Panc1 (cell line): Measurements from ENCODE around the gene FIGLA. TPM values are rescaled to one million over a fixed set of nuclear protein-coding genes. Genes with fewer than 3 reads are reported as not detected.

Source experiments
- ATAC-seq: fragments of 200-7000 bp; cut with Tn5 transposase; 2 replicates; pipeline ENCODE4 v1.9.1; 2020; ENCODE audit warnings: mild to moderate bottlenecking, moderate library complexity
- BruUV-seq: library from RNA; stranded (reverse); fragments of 400-500 nt; replicated peaks from 2 replicates; lab custom pipeline; 2021; lab: Mats Ljungman, UMichigan
- CTCF ChIA-PET: fragments of 300-600 bp; sonication (Branson Sonifier 250); formaldehyde crosslinking; loops from one replicate; lab custom pipeline; 2022; ENCODE audit warnings: antibody characterized with exemption; lab: Charles Lee
- POLR2A ChIA-PET: fragments of 300-600 bp; sonication (Branson Sonifier 250); formaldehyde crosslinking; loops from one replicate; lab custom pipeline; 2022; ENCODE audit warnings: antibody characterized with exemption; lab: Charles Lee
- DNase-seq: peaks from one replicate; pipeline ENCODE4 v3.0.0-alpha.2; 2010; ENCODE audit warnings: low read depth, low spot score
- H3K27ac ChIP-seq: 2 replicates; pipeline ENCODE4 v1.5.1; 2011; ENCODE audit warnings: mild to moderate bottlenecking, low read length, inconsistent platforms
- H3K27me3 ChIP-seq: fragments of 200-500 bp; sonication (Bioruptor generic); 2 replicates; pipeline ENCODE4 v1.6.0; 2014; ENCODE audit warnings: low read length, inconsistent platforms; ENCODE audit not compliant: control insufficient read depth, insufficient read depth
- H3K36me3 ChIP-seq: fragments of 200-500 bp; sonication (Bioruptor generic); 2 replicates; pipeline ENCODE4 v1.5.1; 2014; ENCODE audit warnings: inconsistent platforms, mild to moderate bottlenecking, low read length, moderate library complexity; ENCODE audit not compliant: control insufficient read depth, insufficient read depth
- H3K4me1 ChIP-seq: 2 replicates; pipeline ENCODE4 v1.5.1; 2011; ENCODE audit warnings: inconsistent platforms, mild to moderate bottlenecking, low read length, moderate library complexity; ENCODE audit not compliant: control insufficient read depth, insufficient read depth
- H3K4me3 ChIP-seq, 2 experiments: 2 replicates each; pipeline ENCODE4 v1.5.1; 2011 to 2012; ENCODE audit warnings: low read depth in 2 of 2, low read length in 2 of 2, mild to moderate bottlenecking in 2 of 2, inconsistent platforms in 1 of 2, moderate library complexity in 1 of 2
- H3K9me3 ChIP-seq: fragments of 200-500 bp; sonication (Bioruptor generic); 2 replicates; pipeline ENCODE4 v1.5.1; 2014; ENCODE audit warnings: low read depth, mild to moderate bottlenecking, inconsistent platforms, low read length, moderate library complexity; ENCODE audit not compliant: control insufficient read depth, insufficient read depth
- POLR2AphosphoS5 ChIP-seq: IDR thresholded peaks from 2 replicates; pipeline ENCODE4 v1.6.1; 2012; ENCODE audit warnings: mild to moderate bottlenecking, low read depth, low read length, moderate library complexity
- SIN3A ChIP-seq: IDR thresholded peaks from 2 replicates; pipeline ENCODE4 v1.6.1; 2012; ENCODE audit warnings: low read depth, mild to moderate bottlenecking, low read length, moderate library complexity, borderline replicate concordance; ENCODE audit not compliant: insufficient read depth
- TCF7L2 ChIP-seq: IDR thresholded peaks from 2 replicates; pipeline ENCODE4 v1.6.1; 2011; ENCODE audit warnings: mild to moderate bottlenecking, low read depth, low read length, inconsistent platforms
- in situ Hi-C: cut with HindIII; loops from 2 replicates; pipeline ENCODE4 v1.10.0; 2016; ENCODE audit warnings: low sequenced_read_pairs, low pct_unique_long_range_greater_than_20kb
- intact Hi-C: fragments of 100-400 bp; cut with micrococcal nuclease; formaldehyde crosslinking; loops from one replicate; pipeline ENCODE4 v1.10.0; 2022; ENCODE audit not compliant: unreplicated experiment
- total RNA-seq: library from RNA; stranded (reverse); gene quantifications from one replicate; pipeline ENCODE4 v1.2.1, GENCODE V29; 2021; ENCODE audit not compliant: unreplicated experiment
- TF ChIP-seq, protein P1 (sequence below), 2 experiments: IDR thresholded peaks; 2 replicates each; pipeline ENCODE4 v1.6.1; 2011 to 2012; ENCODE audit warnings: low read depth in 2 of 2, control low read depth in 1 of 2, low read length in 1 of 2, mild to moderate bottlenecking in 1 of 2, moderate library complexity in 1 of 2; ENCODE audit not compliant: insufficient read depth in 1 of 2
- TF ChIP-seq, protein P2 (sequence below): fragments of 450-650 bp; IDR thresholded peaks from 2 replicates; pipeline ENCODE4 v1.5.1; 2017; ENCODE audit warnings: mild to moderate bottlenecking

FIGLA gene
- total RNA-seq, 1 experiment from 2014 or later: not detected

DNA sequence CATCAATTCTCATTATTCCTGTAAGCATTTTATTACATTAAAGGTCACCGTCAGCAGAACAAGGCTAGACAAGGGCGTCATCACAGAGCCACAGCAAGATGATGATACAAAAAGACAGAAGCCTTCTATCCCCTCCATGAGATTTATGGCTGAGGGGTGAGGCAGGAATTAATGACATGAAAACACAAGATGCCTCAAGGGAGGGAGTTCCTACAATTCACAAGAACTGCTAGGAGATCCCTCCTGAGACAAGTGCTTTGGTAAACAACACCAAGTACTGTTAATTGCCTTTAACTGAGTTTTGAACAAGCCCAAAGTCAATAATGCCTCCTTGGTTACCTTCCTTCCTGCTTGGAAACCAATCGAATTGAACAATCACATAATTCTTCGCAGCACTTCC, 36.5 kb downstream of the FIGLA start:
- Histone ChIP-seq H3K9me3 (no peaks in the 10 kb centered on the region), H3K27ac (no peak overlapping the region), H3K4me1 (no peaks in the 10 kb centered on the region), H3K36me3 (no peaks in the 10 kb centered on the region), H3K4me3 (no peak overlapping the region), H3K27me3 (peaks cover 19% of the 10 kb centered on the region)
- TF ChIP-seq POLR2AphosphoS5 (no peak), SIN3A (no peak), TCF7L2 (no peak)
- TF ChIP-seq, protein P1, sequence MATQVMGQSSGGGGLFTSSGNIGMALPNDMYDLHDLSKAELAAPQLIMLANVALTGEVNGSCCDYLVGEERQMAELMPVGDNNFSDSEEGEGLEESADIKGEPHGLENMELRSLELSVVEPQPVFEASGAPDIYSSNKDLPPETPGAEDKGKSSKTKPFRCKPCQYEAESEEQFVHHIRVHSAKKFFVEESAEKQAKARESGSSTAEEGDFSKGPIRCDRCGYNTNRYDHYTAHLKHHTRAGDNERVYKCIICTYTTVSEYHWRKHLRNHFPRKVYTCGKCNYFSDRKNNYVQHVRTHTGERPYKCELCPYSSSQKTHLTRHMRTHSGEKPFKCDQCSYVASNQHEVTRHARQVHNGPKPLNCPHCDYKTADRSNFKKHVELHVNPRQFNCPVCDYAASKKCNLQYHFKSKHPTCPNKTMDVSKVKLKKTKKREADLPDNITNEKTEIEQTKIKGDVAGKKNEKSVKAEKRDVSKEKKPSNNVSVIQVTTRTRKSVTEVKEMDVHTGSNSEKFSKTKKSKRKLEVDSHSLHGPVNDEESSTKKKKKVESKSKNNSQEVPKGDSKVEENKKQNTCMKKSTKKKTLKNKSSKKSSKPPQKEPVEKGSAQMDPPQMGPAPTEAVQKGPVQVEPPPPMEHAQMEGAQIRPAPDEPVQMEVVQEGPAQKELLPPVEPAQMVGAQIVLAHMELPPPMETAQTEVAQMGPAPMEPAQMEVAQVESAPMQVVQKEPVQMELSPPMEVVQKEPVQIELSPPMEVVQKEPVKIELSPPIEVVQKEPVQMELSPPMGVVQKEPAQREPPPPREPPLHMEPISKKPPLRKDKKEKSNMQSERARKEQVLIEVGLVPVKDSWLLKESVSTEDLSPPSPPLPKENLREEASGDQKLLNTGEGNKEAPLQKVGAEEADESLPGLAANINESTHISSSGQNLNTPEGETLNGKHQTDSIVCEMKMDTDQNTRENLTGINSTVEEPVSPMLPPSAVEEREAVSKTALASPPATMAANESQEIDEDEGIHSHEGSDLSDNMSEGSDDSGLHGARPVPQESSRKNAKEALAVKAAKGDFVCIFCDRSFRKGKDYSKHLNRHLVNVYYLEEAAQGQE (IDR thresholded peaks at IDR 0.05; ENCODE audit: insufficient read depth in 1 of 2, low read depth in 2 of 2, low read length in 1 of 2): no peak
- TF ChIP-seq, protein P2, sequence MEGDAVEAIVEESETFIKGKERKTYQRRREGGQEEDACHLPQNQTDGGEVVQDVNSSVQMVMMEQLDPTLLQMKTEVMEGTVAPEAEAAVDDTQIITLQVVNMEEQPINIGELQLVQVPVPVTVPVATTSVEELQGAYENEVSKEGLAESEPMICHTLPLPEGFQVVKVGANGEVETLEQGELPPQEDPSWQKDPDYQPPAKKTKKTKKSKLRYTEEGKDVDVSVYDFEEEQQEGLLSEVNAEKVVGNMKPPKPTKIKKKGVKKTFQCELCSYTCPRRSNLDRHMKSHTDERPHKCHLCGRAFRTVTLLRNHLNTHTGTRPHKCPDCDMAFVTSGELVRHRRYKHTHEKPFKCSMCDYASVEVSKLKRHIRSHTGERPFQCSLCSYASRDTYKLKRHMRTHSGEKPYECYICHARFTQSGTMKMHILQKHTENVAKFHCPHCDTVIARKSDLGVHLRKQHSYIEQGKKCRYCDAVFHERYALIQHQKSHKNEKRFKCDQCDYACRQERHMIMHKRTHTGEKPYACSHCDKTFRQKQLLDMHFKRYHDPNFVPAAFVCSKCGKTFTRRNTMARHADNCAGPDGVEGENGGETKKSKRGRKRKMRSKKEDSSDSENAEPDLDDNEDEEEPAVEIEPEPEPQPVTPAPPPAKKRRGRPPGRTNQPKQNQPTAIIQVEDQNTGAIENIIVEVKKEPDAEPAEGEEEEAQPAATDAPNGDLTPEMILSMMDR: no peak
- no peak for DNase-seq
- POLR2A ChIA-PET: no interaction called here
- no TSS peak for BruUV-seq
- intact Hi-C loops (no loop called here), in situ Hi-C loops (no loop called here)
- CTCF ChIA-PET: no interaction called here
- no peak for ATAC-seq

DNA sequence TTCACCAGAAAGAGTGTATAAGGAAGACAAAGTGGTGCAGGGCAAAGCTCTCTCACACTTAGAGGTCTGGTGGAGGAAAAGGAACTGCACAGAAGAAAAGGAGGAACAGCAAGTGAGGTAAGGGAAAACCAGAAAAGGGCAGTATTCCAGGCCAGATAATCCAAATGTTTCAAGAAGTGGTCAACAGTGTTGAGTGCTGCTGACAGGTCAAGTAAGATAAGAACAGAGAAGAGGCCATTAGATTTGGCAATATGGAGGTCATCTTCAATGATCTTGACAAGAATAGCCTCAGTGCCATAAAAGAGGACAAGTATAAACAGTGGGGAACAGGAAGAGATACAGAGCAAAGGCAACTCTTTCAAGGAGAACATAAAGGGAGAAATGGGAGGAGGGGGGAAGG, 37.4 kb downstream of the FIGLA start:
- ChIA-PET CTCF (no interaction called here), POLR2A (no interaction called here)
- DNase-seq: no peak
- Histone ChIP-seq H3K9me3 (no peaks in the 10 kb centered on the region), H3K27me3 (peaks cover 19% of the 10 kb centered on the region), H3K27ac (no peak overlapping the region), H3K4me1 (no peaks in the 10 kb centered on the region), H3K4me3 (no peak overlapping the region), H3K36me3 (no peaks in the 10 kb centered on the region)
- intact Hi-C loops: no loop called here
- TF ChIP-seq TCF7L2: no peak
- TF ChIP-seq, protein P2: no peak
- BruUV-seq: no TSS peak
- no peak for ATAC-seq
- in situ Hi-C loops: no loop called here

DNA sequence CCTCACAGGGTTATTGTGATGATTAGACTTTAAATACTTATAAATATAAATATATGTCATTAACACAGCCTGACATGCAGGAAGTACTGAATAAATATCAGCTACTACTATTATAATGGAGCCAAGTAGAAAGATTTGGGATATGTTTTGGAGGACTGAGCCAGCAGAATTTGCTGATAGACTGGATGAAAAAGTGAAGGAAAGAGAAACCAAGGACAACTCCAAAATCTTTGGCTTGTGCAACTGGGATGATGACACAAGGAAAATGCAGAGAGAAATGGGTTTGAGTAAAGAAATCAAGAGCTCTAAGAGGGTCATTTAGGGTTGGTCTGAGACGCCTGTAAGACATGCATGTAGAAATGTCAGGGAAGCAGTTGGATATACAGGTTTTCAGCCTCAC, 38.0 kb downstream of the FIGLA start:
- POLR2A ChIA-PET: no interaction called here
- Histone ChIP-seq H3K27me3 (peaks cover 17% of the 10 kb centered on the region), H3K9me3 (no peaks in the 10 kb centered on the region), H3K4me3 (no peak overlapping the region), H3K36me3 (no peaks in the 10 kb centered on the region), H3K4me1 (no peaks in the 10 kb centered on the region), H3K27ac (no peak overlapping the region)
- in situ Hi-C loops (no loop called here), intact Hi-C loops (no loop called here)
- TF ChIP-seq, protein P2: no peak
- TF ChIP-seq SIN3A (no peak), TCF7L2 (no peak), POLR2AphosphoS5 (no peak)
- TF ChIP-seq, protein P1 (IDR thresholded peaks at IDR 0.05; ENCODE audit: insufficient read depth in 1 of 2, low read depth in 2 of 2, low read length in 1 of 2): no peak
- BruUV-seq: no TSS peak
- ATAC-seq (no peak), DNase-seq (no peak)
- CTCF ChIA-PET: no interaction called here
